Trophoblast cell (in vitro differentiated cells and primary cell): ENCODE results near the gene FCN3.
A peak's percentile ranks its signal among the peaks of the same experiment; 100 is the strongest.

Experiments used
- DNase-seq, 2 donors: peaks; one replicate each; pipeline ENCODE4 v3.0.0-alpha.2; 2016
- H2AFZ ChIP-seq: 2 replicates; pipeline ENCODE4 v1.6.1; 2013; ENCODE audit warnings: low read length, moderate library complexity, mild to moderate bottlenecking; ENCODE audit not compliant: insufficient read depth, poor library complexity
- H2AK5ac ChIP-seq: 2 replicates; pipeline ENCODE4 v1.6.1; 2013; ENCODE audit warnings: mild to moderate bottlenecking, low read length
- H2BK120ac ChIP-seq: 2 replicates; pipeline ENCODE4 v1.6.1; 2013; ENCODE audit warnings: low read length, mild to moderate bottlenecking, moderate library complexity; ENCODE audit not compliant: insufficient read depth, poor library complexity
- H2BK12ac ChIP-seq: 2 replicates; pipeline ENCODE4 v1.6.1; 2013; ENCODE audit warnings: mild to moderate bottlenecking, low read length, moderate library complexity
- H2BK5ac ChIP-seq: 2 replicates; pipeline ENCODE4 v1.6.1; 2013; ENCODE audit warnings: low read length, low read depth, moderate library complexity, mild to moderate bottlenecking; ENCODE audit not compliant: poor library complexity
- H3K14ac ChIP-seq: 2 replicates; pipeline ENCODE4 v1.6.1; 2013; ENCODE audit warnings: mild to moderate bottlenecking, low read length
- H3K18ac ChIP-seq: 2 replicates; pipeline ENCODE4 v1.6.1; 2013; ENCODE audit warnings: mild to moderate bottlenecking, low read length
- H3K23ac ChIP-seq: 2 replicates; pipeline ENCODE4 v1.6.1; 2013; ENCODE audit warnings: low read length
- H3K27ac ChIP-seq: 2 replicates; pipeline ENCODE4 v1.5.1; 2013; ENCODE audit warnings: low read depth, mild to moderate bottlenecking, inconsistent platforms, low read length, moderate library complexity
- H3K27me3 ChIP-seq: 2 replicates; pipeline ENCODE4 v1.6.1; 2013; ENCODE audit warnings: inconsistent platforms, mild to moderate bottlenecking, low read length, moderate library complexity; ENCODE audit not compliant: insufficient read depth
- H3K36me3 ChIP-seq, 2 experiments: 1 replicate in 1 of 2; 2 replicates in 1 of 2; pipeline ENCODE4 v1.6.1; 2013; ENCODE audit warnings: low read length in 2 of 2, mild to moderate bottlenecking in 2 of 2, moderate library complexity in 1 of 2; ENCODE audit not compliant: insufficient read depth in 2 of 2, control insufficient read depth in 1 of 2
- H3K4ac ChIP-seq: 2 replicates; pipeline ENCODE4 v1.6.1; 2013; ENCODE audit warnings: low read depth, mild to moderate bottlenecking, low read length, moderate library complexity
- H3K4me1 ChIP-seq, 2 experiments: 1 replicate in 1 of 2; 2 replicates in 1 of 2; pipeline ENCODE4 v1.6.1; 2013; ENCODE audit warnings: low read length in 2 of 2, mild to moderate bottlenecking in 2 of 2, moderate library complexity in 1 of 2; ENCODE audit not compliant: insufficient read depth in 2 of 2, control insufficient read depth in 1 of 2
- H3K4me2 ChIP-seq: 2 replicates; pipeline ENCODE4 v1.6.1; 2013; ENCODE audit warnings: inconsistent platforms, mild to moderate bottlenecking, low read length, moderate library complexity
- H3K4me3 ChIP-seq: 2 replicates; pipeline ENCODE4 v1.5.1; 2013; ENCODE audit warnings: mild to moderate bottlenecking, low read depth, low read length, inconsistent platforms
- H3K79me1 ChIP-seq: one replicate; pipeline ENCODE4 v1.6.1; 2013; ENCODE audit warnings: low read length
- H3K79me2 ChIP-seq: 2 replicates; pipeline ENCODE4 v1.6.1; 2013; ENCODE audit warnings: low read length, mild to moderate bottlenecking; ENCODE audit not compliant: control insufficient read depth, insufficient read depth, poor library complexity
- H3K9ac ChIP-seq: 2 replicates; pipeline ENCODE4 v1.6.1; 2013; ENCODE audit warnings: mild to moderate bottlenecking, low read length
- H3K9me3 ChIP-seq: 2 replicates; pipeline ENCODE4 v1.6.1; 2013; ENCODE audit warnings: low read depth, mild to moderate bottlenecking, control low read depth, inconsistent platforms, low read length; ENCODE audit not compliant: insufficient read depth
- H4K12ac ChIP-seq: 2 replicates; pipeline ENCODE4 v1.6.1; 2013; ENCODE audit warnings: low read depth, mild to moderate bottlenecking, low read length, moderate library complexity
- H4K8ac ChIP-seq: 2 replicates; pipeline ENCODE4 v1.6.1; 2013; ENCODE audit warnings: low read depth, mild to moderate bottlenecking, low read length, moderate library complexity
- H4K91ac ChIP-seq: one replicate; pipeline ENCODE4 v1.6.1; 2013; ENCODE audit warnings: low read depth, mild to moderate bottlenecking, low read length, moderate library complexity
- whole genome bisulfite sequencing: extraction: QIAGEN DNeasy Blood & Tissue Kit; methylation state at CpG from one replicate; pipeline ENCODE4 v1.1.7; 2013; ENCODE audit warnings: missing lambda C conversion rate; ENCODE audit not compliant: insufficient read length, insufficient coverage; ENCODE audit errors: extremely low coverage; 5-methylcytosine and 5-hydroxymethylcytosine counted together

FCN3 gene

GRCh38 chr1:27363766-27364695 is 10.6 kb downstream of the FCN3 start:
- no peak overlapping the region for H2AK5ac ChIP-seq
- H2BK12ac ChIP-seq = no peak overlapping the region
- peaks cover 2 to 8% of the 10 kb centered on the region in 2 experiments for H3K36me3 ChIP-seq
- H2BK5ac ChIP-seq = no peak overlapping the region
- no CpG with 5 or more reads among the region's 26 CpGs for WGBS
- no peak overlapping the region for H3K14ac ChIP-seq
- no peak for DNase-seq
- no peak overlapping the region for H3K23ac ChIP-seq
- H3K27me3 ChIP-seq = peaks cover 18% of the 10 kb centered on the region
- H4K8ac ChIP-seq = no peak overlapping the region
- H3K18ac ChIP-seq = no peak overlapping the region
- H4K91ac ChIP-seq = no peak overlapping the region
- peaks cover 21 to 26% of the 10 kb centered on the region in 2 experiments for H3K4me1 ChIP-seq
- peaks cover 1% of the 10 kb centered on the region for H3K79me2 ChIP-seq
- peaks cover 11% of the 10 kb centered on the region for H3K79me1 ChIP-seq
- no peak overlapping the region for H4K12ac ChIP-seq
- no peak overlapping the region for H3K27ac ChIP-seq
- no peak overlapping the region for H3K4me2 ChIP-seq
- H3K9me3 ChIP-seq = peaks cover 11% of the 10 kb centered on the region
- H3K4ac ChIP-seq = no peak overlapping the region
- H3K4me3 ChIP-seq = no peak overlapping the region
- H3K9ac ChIP-seq = no peak overlapping the region
- no peak overlapping the region for H2AFZ ChIP-seq
- H2BK120ac ChIP-seq = no peak overlapping the region

- Histone ChIP-seq H3K14ac (no peak overlapping the region), H4K8ac (no peak overlapping the region), H2BK5ac (no peak overlapping the region), H3K4ac (no peak overlapping the region), H3K36me3 (peaks cover 2 to 17% of the 10 kb centered on the region in 2 experiments), H3K9me3 (peaks cover 11% of the 10 kb centered on the region), H2BK12ac (no peak overlapping the region), H3K4me2 (no peak overlapping the region), H3K4me3 (no peak overlapping the region), H3K79me1 (peaks cover 8% of the 10 kb centered on the region), H3K79me2 (peaks cover 1% of the 10 kb centered on the region), H3K27ac (no peak overlapping the region), H3K9ac (no peak overlapping the region), H3K18ac (no peak overlapping the region), H2AFZ (no peak overlapping the region), H2BK120ac (no peak overlapping the region), H3K23ac (no peak overlapping the region), H4K91ac (no peak overlapping the region), H2AK5ac (no peak overlapping the region), H3K4me1 (peaks cover 21 to 24% of the 10 kb centered on the region in 2 experiments), H3K27me3 (peaks cover 18% of the 10 kb centered on the region), H4K12ac (no peak overlapping the region)
- WGBS = no CpG with 5 or more reads among the region's 8 CpGs
- DNase-seq = no peak
These were observed 13.1 kb downstream of the FCN3 start for GRCh38 chr1:27361553-27361952.

- no peak overlapping the region for H4K91ac ChIP-seq
- no peak overlapping the region for H3K23ac ChIP-seq
- no peak overlapping the region for H3K14ac ChIP-seq
- H2AFZ ChIP-seq = no peak overlapping the region
- H3K9me3 ChIP-seq = peaks cover 11% of the 10 kb centered on the region
- H3K4ac ChIP-seq = no peak overlapping the region
- no peak overlapping the region for H2BK120ac ChIP-seq
- H3K27ac ChIP-seq = no peak overlapping the region
- H3K4me2 ChIP-seq = peak overlapping the region; percentile 77
- H3K36me3 ChIP-seq = peaks cover 3 to 19% of the 10 kb centered on the region in 2 experiments
- no peak overlapping the region for H3K4me3 ChIP-seq
- H2BK12ac ChIP-seq = no peak overlapping the region
- WGBS = no CpG with 5 or more reads among the region's 21 CpGs
- peaks cover 18% of the 10 kb centered on the region for H3K27me3 ChIP-seq
- no peak overlapping the region for H3K9ac ChIP-seq
- DNase-seq = no peak
- no peaks in the 10 kb centered on the region for H3K79me2 ChIP-seq
- no peak overlapping the region for H4K8ac ChIP-seq
- peaks cover 7% of the 10 kb centered on the region for H3K79me1 ChIP-seq
- no peak overlapping the region for H4K12ac ChIP-seq
- H2AK5ac ChIP-seq = no peak overlapping the region
- H3K4me1 ChIP-seq = peaks cover 21 to 24% of the 10 kb centered on the region in 2 experiments
- H3K18ac ChIP-seq = no peak overlapping the region
- H2BK5ac ChIP-seq = no peak overlapping the region
These were observed 13.6 kb downstream of the FCN3 start for GRCh38 chr1:27361044-27361402.

- H2AFZ ChIP-seq = no peak overlapping the region
- H2BK12ac ChIP-seq = no peak overlapping the region
- no CpG with 5 or more reads among the region's 71 CpGs for whole genome bisulfite sequencing
- no peak overlapping the region for H4K8ac ChIP-seq
- no peak overlapping the region for H3K27ac ChIP-seq
- no peak overlapping the region for H3K14ac ChIP-seq
- peaks cover 5% of the 10 kb centered on the region for H3K79me1 ChIP-seq
- H3K36me3 ChIP-seq = peaks cover 6 to 22% of the 10 kb centered on the region in 2 experiments
- peaks cover 18% of the 10 kb centered on the region for H3K27me3 ChIP-seq
- H3K9ac ChIP-seq = no peak overlapping the region
- peak overlapping the region; percentile 77 for H3K4me2 ChIP-seq
- H3K4me1 ChIP-seq = peaks cover 21 to 24% of the 10 kb centered on the region in 2 experiments
- H4K12ac ChIP-seq = no peak overlapping the region
- H3K79me2 ChIP-seq = no peaks in the 10 kb centered on the region
- H3K4ac ChIP-seq = no peak overlapping the region
- no peak overlapping the region for H3K18ac ChIP-seq
- no peak overlapping the region for H2BK120ac ChIP-seq
- no peak overlapping the region for H3K23ac ChIP-seq
- H2BK5ac ChIP-seq = no peak overlapping the region
- H3K9me3 ChIP-seq = peaks cover 11% of the 10 kb centered on the region
- no peak overlapping the region for H2AK5ac ChIP-seq
- no peak overlapping the region for H4K91ac ChIP-seq
- no peak for DNase-seq
- H3K4me3 ChIP-seq = peak overlapping the region; percentile 65
These were observed 14.2 kb downstream of the FCN3 start for GRCh38 chr1:27360159-27361043.
